K562 (cell line): Measurements from ENCODE around the gene ADNP. TPM values are rescaled to one million over a fixed set of nuclear protein-coding genes. Genes with fewer than 3 reads are reported as not detected.

Experiments
- ATAC-seq: fragments of 200-7000 bp; cut with Tn5 transposase; 3 replicates; pipeline ENCODE4 v1.9.1; 2020; ENCODE audit warnings: moderate library complexity
- BruUV-seq: library from RNA; stranded (reverse); fragments of 400-500 nt; replicated peaks from 2 replicates; lab custom pipeline; 2021; lab: Mats Ljungman, UMichigan
- CTCF ChIA-PET: fragments of 300-600 bp; formaldehyde crosslinking; extraction: SDS; loops from one replicate; lab custom pipeline; 2021; ENCODE audit warnings: low intra/inter-chr PET ratio; lab: Yijun Ruan, JAX
- POLR2A ChIA-PET: fragments of 300-600, 350-650 bp; sonication (Branson Sonifier 250); formaldehyde crosslinking; extraction: SDS; loops from one replicate; lab custom pipeline; 2021; ENCODE audit warnings: antibody characterized with exemption, inconsistent platforms; lab: Yijun Ruan, JAX
- DNase-seq, 4 experiments: peaks; one replicate each; pipeline versions ENCODE4 v3.0.0 to v3.0.0-alpha.2; 2011 to 2018; ENCODE audit warnings: low spot score in 3 of 4, mixed read lengths in 3 of 4; ENCODE audit errors: extremely low read depth in 1 of 4
- FAIRE-seq: peaks from 2 replicates; lab custom pipeline; 2011; peaks lifted over from hg19 to GRCh38; lab: Jason Lieb, UNC
- H2AFZ ChIP-seq: 2 replicates; pipeline ENCODE4 v1.6.0; 2011; ENCODE audit warnings: low read depth, low read length, control low read depth, inconsistent platforms
- H3K27ac ChIP-seq: fragments of 200-600 bp; 3 replicates; pipeline ENCODE4 v1.8.0; 2011; ENCODE audit warnings: low read depth, mild to moderate bottlenecking, control low read depth, inconsistent platforms, low read length, moderate library complexity, mixed read lengths; ENCODE audit errors: extremely low read depth
- H3K27me3 ChIP-seq, 2 experiments: fragments of 300-600 bp in 1 of 2; 2 replicates in 1 of 2; 3 replicates in 1 of 2; pipeline versions ENCODE4 v1.6.0 to v1.8.0; 2011; ENCODE audit warnings: inconsistent platforms in 2 of 2, low read length in 2 of 2, mild to moderate bottlenecking in 1 of 2, mixed read lengths in 1 of 2, moderate library complexity in 1 of 2; ENCODE audit not compliant: control insufficient read depth in 2 of 2, insufficient read depth in 2 of 2
- H3K36me3 ChIP-seq: fragments of 300-600 bp; 3 replicates; pipeline ENCODE4 v1.8.0; 2011; ENCODE audit warnings: mild to moderate bottlenecking, low read length, inconsistent platforms; ENCODE audit not compliant: control insufficient read depth, insufficient read depth
- H3K4me1 ChIP-seq, 2 experiments: fragments of 200-600 bp in 1 of 2; replicated peaks in 1 of 2; 2 replicates in 1 of 2; 3 replicates in 1 of 2; pipeline versions ENCODE4 v1.5.1 to v1.8.0; 2011; ENCODE audit warnings: inconsistent platforms in 2 of 2, low read length in 2 of 2, mild to moderate bottlenecking in 1 of 2, mixed read lengths in 1 of 2, moderate library complexity in 1 of 2; ENCODE audit not compliant: control insufficient read depth in 2 of 2, insufficient read depth in 2 of 2
- H3K4me2 ChIP-seq: 2 replicates; pipeline ENCODE4 v1.6.1; 2011; ENCODE audit warnings: low read length, control low read depth, inconsistent platforms, mixed read lengths; ENCODE audit not compliant: insufficient read depth
- H3K4me3 ChIP-seq: fragments of 200-600 bp; sonication (generic), shearing (Covaris generic); 2 replicates; pipeline ENCODE4 v1.5.1; 2016; ENCODE audit warnings: control low read depth, inconsistent platforms
- H3K79me2 ChIP-seq: fragments of 200-600 bp; 3 replicates; pipeline ENCODE4 v1.8.0; 2011; ENCODE audit warnings: low read length, inconsistent platforms; ENCODE audit not compliant: control insufficient read depth, insufficient read depth
- H3K9ac ChIP-seq, 2 experiments: 2 replicates each; pipeline versions ENCODE4 v1.6.0 to v1.6.1; 2011; ENCODE audit warnings: low read depth in 2 of 2, low read length in 2 of 2, control low read depth in 1 of 2, inconsistent platforms in 1 of 2, mild to moderate bottlenecking in 1 of 2, mixed read lengths in 1 of 2; ENCODE audit not compliant: insufficient read depth in 1 of 2
- H3K9me1 ChIP-seq: one replicate; pipeline ENCODE4 v1.6.0; 2011; ENCODE audit warnings: inconsistent platforms, mild to moderate bottlenecking, low read length, moderate library complexity; ENCODE audit not compliant: control insufficient read depth, insufficient read depth
- H3K9me3 ChIP-seq: replicated peaks from 2 replicates; pipeline ENCODE4 v1.5.1; 2011; ENCODE audit warnings: low read depth, low read length, inconsistent platforms; ENCODE audit not compliant: control insufficient read depth, insufficient read depth
- H4K20me1 ChIP-seq: replicated peaks from 2 replicates; pipeline ENCODE4 v1.6.1; 2011; ENCODE audit warnings: low read length, inconsistent platforms, mixed read lengths; ENCODE audit not compliant: control insufficient read depth, insufficient read depth
- CREBBP ChIP-seq: IDR thresholded peaks from one replicate; pipeline ENCODE4 v1.6.1; 2012; ENCODE audit warnings: low read depth, mild to moderate bottlenecking, control low read depth, inconsistent platforms, low read length
- ETS2 ChIP-seq: IDR thresholded peaks from 2 replicates; pipeline ENCODE4 v1.6.1; 2016; ENCODE audit warnings: borderline replicate concordance, missing genetic modification characterization, mild to moderate bottlenecking, moderate library complexity, missing compliant biosample characterization; ENCODE audit not compliant: poor library complexity, severe bottlenecking
- GTF2E2 ChIP-seq: fragments of 200-800 bp; sonication (Bioruptor generic); IDR thresholded peaks from 2 replicates; pipeline ENCODE4 v1.6.1; 2016; ENCODE audit warnings: missing genetic modification characterization, missing compliant biosample characterization
- TCFL5 ChIP-seq: fragments of 250-450 bp; sonication (Bioruptor Pico); conservative IDR thresholded peaks from 2 replicates; pipeline ENCODE4 v1.6.1; 2021; ENCODE audit warnings: mild to moderate bottlenecking, moderate library complexity, matching md5 sums
- ZNF384 ChIP-seq: IDR thresholded peaks from 2 replicates; pipeline ENCODE4 v1.6.1; 2012; ENCODE audit warnings: low read depth, low read length, improper control_type of control experiment
- WGBS: fragments of 100-300 bp; shearing (Covaris generic); methylation state at CpG from one replicate; pipeline ENCODE4 v1.1.6; 2016; ENCODE audit warnings: low coverage, mixed read lengths; ENCODE audit not compliant: insufficient coverage; ENCODE audit errors: missing lambda C conversion rate; 5-methylcytosine and 5-hydroxymethylcytosine counted together
- in situ Hi-C: fragments of 300-500 bp; cut with MboI; formaldehyde crosslinking; loops from 4 replicates; pipeline ENCODE4 v1.15.0; 2018; ENCODE audit warnings: inconsistent platforms, mixed read lengths
- intact Hi-C: fragments of 100-400 bp; cut with micrococcal nuclease; formaldehyde crosslinking; loops from 2 replicates; pipeline ENCODE4 v1.14.2; 2022
- polyA plus RNA-seq, 8 experiments: library from polyadenylated mRNA; depleted of rRNA in 4 of 8; stranded (reverse) in 5 of 8; unstranded in 3 of 8; fragments of >200 nt; fragmentation: Nextera tagmentation in 2 of 8; fragmentation: Illumina TruSeq in 1 of 8; extraction: Ambion mirVana in 2 of 8; extraction: Trizol in 1 of 8; gene quantifications; 2 replicates each; pipeline versions ENCODE4 v1.2.1 to v1.2.3, GENCODE V29; 2011 to 2014; ENCODE audit warnings: inconsistent platforms in 1 of 8, missing spikeins in 1 of 8
- total RNA-seq, 7 experiments: library from RNA; depleted of rRNA in 6 of 7; stranded (reverse); fragments of >200 nt in 6 of 7; fragmentation: Illumina TruSeq in 2 of 7; extraction: Trizol in 2 of 7; gene quantifications; 2 replicates each; pipeline versions ENCODE4 v1.2.1 to v1.2.3, GENCODE V29; 2011 to 2021; ENCODE audit warnings: low replicate concordance in 1 of 7

ADNP gene
- total and polyA plus RNA-seq, 9 of the 15 experiments (the other 6 are each of a cell fraction or from before 2014, with no cell fraction given): 17.8 to 59.9 (median 25.3) TPM

GRCh38 chr20:50870561-50871161 is 60.6 kb downstream of the ADNP start:
- H3K79me2 ChIP-seq: no peaks in the 10 kb centered on the region
- TF ChIP-seq TCFL5 (CRISPR knock-in tag) (no peak), ETS2 (tag) (no peak), ZNF384 (no peak), CREBBP (no peak), GTF2E2 (tag) (no peak)
- ChIA-PET CTCF (no interaction called here), POLR2A (interaction anchor here (0.7 to 1.3 kb wide), 2 partner anchors 9 to 10 kb away, joined by 3 to 4 read pairs; no protein-coding TSS in a partner anchor)
- no peaks in the 10 kb centered on the region for H3K36me3 ChIP-seq
- intact Hi-C loops: no loop called here
- no peaks in the 10 kb centered on the region for H3K9me3 ChIP-seq
- H3K9me1 ChIP-seq: no peaks in the 10 kb centered on the region
- BruUV-seq: no TSS peak
- no peaks in the 10 kb centered on the region; a peak in 1 of 5 replicates for H3K27me3 ChIP-seq
- no peak overlapping the region for H2AFZ ChIP-seq
- in situ Hi-C loops: no loop called here
- no peak overlapping the region for H3K4me3 ChIP-seq
- H3K4me2 ChIP-seq: no peak overlapping the region
- FAIRE-seq (no peak), DNase-seq (no peak), ATAC-seq (no peak)
- 39% methylated on average over 17 of the region's 19 CpGs for WGBS
- H3K9ac ChIP-seq: peak overlapping the region in 1 of 2 experiments; percentile 65; a peak in 2 of 4 replicates
- no peak overlapping the region for H3K27ac ChIP-seq
- H3K4me1 ChIP-seq: peaks cover 0 to 17% of the 10 kb centered on the region in 2 experiments; a peak in 2 of 5 replicates
- 0 out of 2 replicates have a peak, but pooled peaks cover 4% of the 10 kb centered on the region for H4K20me1 ChIP-seq
